ENCODE data around the gene ENTHD1.

DNA sequence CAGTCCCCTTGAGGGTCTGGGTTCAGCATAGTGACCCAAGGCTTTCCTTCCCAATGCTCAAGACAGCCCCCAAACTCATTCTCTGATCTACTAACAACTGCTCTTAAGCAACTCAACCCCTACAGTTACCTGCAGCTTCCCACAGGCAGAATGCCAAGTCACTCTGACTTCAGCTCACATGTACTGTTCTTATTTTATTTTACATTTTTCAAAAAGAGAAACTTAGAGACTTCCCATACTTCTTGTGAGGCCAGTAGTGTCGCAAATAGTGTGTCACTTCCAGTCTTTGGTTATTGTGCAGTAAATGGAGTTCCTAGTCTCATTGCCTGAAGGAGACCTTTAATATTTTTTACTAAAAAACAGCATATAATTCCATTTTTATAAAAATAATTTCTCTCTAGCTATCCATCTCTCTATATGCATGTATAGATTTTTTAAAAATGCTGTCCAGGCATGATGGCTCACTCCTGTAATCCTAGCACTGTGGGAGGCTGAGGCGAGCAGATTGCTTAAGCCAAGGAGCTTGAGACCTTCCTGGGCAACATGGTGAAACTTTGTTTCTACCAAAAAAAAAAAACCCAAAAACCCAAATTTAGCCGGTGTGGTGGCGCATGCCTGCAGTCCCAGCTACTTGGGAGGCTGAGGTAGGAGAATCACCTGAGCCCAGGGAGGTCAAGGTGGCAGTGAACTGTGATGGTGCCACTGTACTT, 41.8 kb downstream of the ENTHD1 start:
- TF ChIP-seq, protein P1, sequence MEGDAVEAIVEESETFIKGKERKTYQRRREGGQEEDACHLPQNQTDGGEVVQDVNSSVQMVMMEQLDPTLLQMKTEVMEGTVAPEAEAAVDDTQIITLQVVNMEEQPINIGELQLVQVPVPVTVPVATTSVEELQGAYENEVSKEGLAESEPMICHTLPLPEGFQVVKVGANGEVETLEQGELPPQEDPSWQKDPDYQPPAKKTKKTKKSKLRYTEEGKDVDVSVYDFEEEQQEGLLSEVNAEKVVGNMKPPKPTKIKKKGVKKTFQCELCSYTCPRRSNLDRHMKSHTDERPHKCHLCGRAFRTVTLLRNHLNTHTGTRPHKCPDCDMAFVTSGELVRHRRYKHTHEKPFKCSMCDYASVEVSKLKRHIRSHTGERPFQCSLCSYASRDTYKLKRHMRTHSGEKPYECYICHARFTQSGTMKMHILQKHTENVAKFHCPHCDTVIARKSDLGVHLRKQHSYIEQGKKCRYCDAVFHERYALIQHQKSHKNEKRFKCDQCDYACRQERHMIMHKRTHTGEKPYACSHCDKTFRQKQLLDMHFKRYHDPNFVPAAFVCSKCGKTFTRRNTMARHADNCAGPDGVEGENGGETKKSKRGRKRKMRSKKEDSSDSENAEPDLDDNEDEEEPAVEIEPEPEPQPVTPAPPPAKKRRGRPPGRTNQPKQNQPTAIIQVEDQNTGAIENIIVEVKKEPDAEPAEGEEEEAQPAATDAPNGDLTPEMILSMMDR (IDR thresholded peaks at IDR 0.05; ENCODE audit: low read length), result no peak
- TF ChIP-seq EZH2 (IDR thresholded peaks at IDR 0.05; ENCODE audit: borderline replicate concordance, low read length), result no peak
